Activated CD4-positive, alpha-beta T cell treated with anti-CD3 and anti-CD28 coated beads for 1 hour (primary cell): ENCODE measurements around the gene SEMA3A.
"Not testable (repeated sequence)": the region's sequence is repeated elsewhere in the genome, so short reads cannot be mapped to it uniquely, and the experiment has no call there.

Source experiments
- DNase-seq: peaks from one replicate; pipeline ENCODE4 v3.0.0-alpha.2; 2020

Gene SEMA3A

GRCh38 chr7:84057576-84057975 is 137.0 kb downstream of the SEMA3A start:
- DNase-seq: no peak

- DNase-seq: no peak
These were observed 138.5 kb downstream of the SEMA3A start for GRCh38 chr7:84055904-84056605.

- DNase-seq: not testable (repeated sequence)
These were observed 139.4 kb downstream of the SEMA3A start for GRCh38 chr7:84055199-84055598.

- DNase-seq: no peak
These were observed 145.3 kb downstream of the SEMA3A start for GRCh38 chr7:84049071-84049836.

GRCh38 chr7:84047085-84047484 is 147.5 kb downstream of the SEMA3A start:
- no peak for DNase-seq

GRCh38 chr7:84044834-84045233 is 149.8 kb downstream of the SEMA3A start:
- DNase-seq: no peak

GRCh38 chr7:84043661-84044191 is 150.9 kb downstream of the SEMA3A start:
- no peak for DNase-seq

GRCh38 chr7:84042110-84042539 is 152.5 kb downstream of the SEMA3A start:
- no peak for DNase-seq

- no peak for DNase-seq
These were observed 152.9 kb downstream of the SEMA3A start for GRCh38 chr7:84041649-84042048.

- no peak for DNase-seq
These were observed 154.2 kb downstream of the SEMA3A start for GRCh38 chr7:84040355-84040754.

GRCh38 chr7:84039432-84039831 is 155.2 kb downstream of the SEMA3A start:
- DNase-seq: no peak

- no peak for DNase-seq
These were observed 166.9 kb downstream of the SEMA3A start for GRCh38 chr7:84027678-84028077.

GRCh38 chr7:84025332-84025927 is 169.2 kb downstream of the SEMA3A start:
- no peak for DNase-seq

- DNase-seq: no peak
These were observed 171.8 kb downstream of the SEMA3A start for GRCh38 chr7:84022684-84023308.

- no peak for DNase-seq
These were observed 172.6 kb downstream of the SEMA3A start for GRCh38 chr7:84022009-84022408.

- DNase-seq: no peak
These were observed 173.2 kb downstream of the SEMA3A start for GRCh38 chr7:84021292-84021908.

GRCh38 chr7:84017651-84018050 is 176.9 kb downstream of the SEMA3A start:
- no peak for DNase-seq

GRCh38 chr7:84013616-84014240 is 180.9 kb downstream of the SEMA3A start:
- no peak for DNase-seq

- DNase-seq: no peak
These were observed 184.8 kb downstream of the SEMA3A start for GRCh38 chr7:84009782-84010181.

GRCh38 chr7:84009051-84009450 is 185.5 kb downstream of the SEMA3A start:
- no peak for DNase-seq

GRCh38 chr7:84003191-84003590 is 191.4 kb downstream of the SEMA3A start:
- no peak for DNase-seq

- no peak for DNase-seq
These were observed 192.2 kb downstream of the SEMA3A start for GRCh38 chr7:84002348-84002747.
